ENCODE results near the gene GYS1.

Gene GYS1

GRCh38 chr19:48985711-48986110 lies 7.4 kb downstream of the GYS1 start:
- Mint-ChIP-seq H3K27me3 (no peaks in the 10 kb centered on the region), H3K4me1 (ENCODE audit: low read depth) (peaks cover 16% of the 10 kb centered on the region), H3K9me3 (ENCODE audit: low read depth) (no peaks in the 10 kb centered on the region), H3K36me3 (peaks cover 7% of the 10 kb centered on the region), H3K4me3 (no peak overlapping the region), H3K27ac (no peak overlapping the region)

- peaks cover 8% of the 10 kb centered on the region for H3K36me3 Mint-ChIP-seq
- no peaks in the 10 kb centered on the region for H3K27me3 Mint-ChIP-seq
- H3K9me3 Mint-ChIP-seq (ENCODE audit: low read depth): no peaks in the 10 kb centered on the region
- H3K27ac Mint-ChIP-seq: no peak overlapping the region
- H3K4me3 Mint-ChIP-seq: no peak overlapping the region
- peaks cover 8% of the 10 kb centered on the region for H3K4me1 Mint-ChIP-seq (ENCODE audit: low read depth)
Observed at GRCh38 chr19:48982280-48982679, 10.8 kb downstream of the GYS1 start.

GRCh38 chr19:48977061-48977460 lies 16.0 kb downstream of the GYS1 start:
- Mint-ChIP-seq H3K4me1 (ENCODE audit: low read depth) (peaks cover 5% of the 10 kb centered on the region), H3K27me3 (no peaks in the 10 kb centered on the region), H3K9me3 (ENCODE audit: low read depth) (no peaks in the 10 kb centered on the region), H3K4me3 (no peak overlapping the region), H3K27ac (no peak overlapping the region), H3K36me3 (peaks cover 4% of the 10 kb centered on the region)

GRCh38 chr19:48975947-48976847 lies 16.9 kb downstream of the GYS1 start:
- peaks cover 4% of the 10 kb centered on the region for H3K36me3 Mint-ChIP-seq
- no peaks in the 10 kb centered on the region for H3K9me3 Mint-ChIP-seq (ENCODE audit: low read depth)
- H3K27me3 Mint-ChIP-seq: no peaks in the 10 kb centered on the region
- no peak overlapping the region for H3K27ac Mint-ChIP-seq
- peaks cover 5% of the 10 kb centered on the region for H3K4me1 Mint-ChIP-seq (ENCODE audit: low read depth)
- H3K4me3 Mint-ChIP-seq: no peak overlapping the region

- H3K27ac Mint-ChIP-seq: no peak overlapping the region
- no peak overlapping the region for H3K4me3 Mint-ChIP-seq
- H3K36me3 Mint-ChIP-seq: peaks cover 3% of the 10 kb centered on the region
- no peaks in the 10 kb centered on the region for H3K9me3 Mint-ChIP-seq (ENCODE audit: low read depth)
- peaks cover 14% of the 10 kb centered on the region for H3K4me1 Mint-ChIP-seq (ENCODE audit: low read depth)
- no peaks in the 10 kb centered on the region for H3K27me3 Mint-ChIP-seq
Observed at GRCh38 chr19:48970923-48971395, 22.1 kb downstream of the GYS1 start.

- Mint-ChIP-seq H3K27ac (no peak overlapping the region), H3K4me3 (no peak overlapping the region), H3K4me1 (ENCODE audit: low read depth) (peaks cover 18% of the 10 kb centered on the region), H3K9me3 (ENCODE audit: low read depth) (no peaks in the 10 kb centered on the region), H3K36me3 (peaks cover 3% of the 10 kb centered on the region), H3K27me3 (no peaks in the 10 kb centered on the region)
Observed at GRCh38 chr19:48970139-48970766, 22.9 kb downstream of the GYS1 start.

GRCh38 chr19:48969276-48970138 lies 23.6 kb downstream of the GYS1 start:
- Mint-ChIP-seq H3K27ac (no peak overlapping the region), H3K9me3 (ENCODE audit: low read depth) (no peaks in the 10 kb centered on the region), H3K27me3 (no peaks in the 10 kb centered on the region), H3K36me3 (peaks cover 3% of the 10 kb centered on the region), H3K4me3 (no peak overlapping the region), H3K4me1 (ENCODE audit: low read depth) (peaks cover 24% of the 10 kb centered on the region)

- Mint-ChIP-seq H3K4me1 (ENCODE audit: low read depth) (peaks cover 31% of the 10 kb centered on the region), H3K9me3 (ENCODE audit: low read depth) (no peaks in the 10 kb centered on the region), H3K27me3 (no peaks in the 10 kb centered on the region), H3K4me3 (no peak overlapping the region), H3K27ac (no peak overlapping the region), H3K36me3 (peaks cover 3% of the 10 kb centered on the region)
Observed at GRCh38 chr19:48968813-48969218, 24.3 kb downstream of the GYS1 start.

GRCh38 chr19:48968179-48968661 lies 24.9 kb downstream of the GYS1 start:
- Mint-ChIP-seq H3K4me1 (ENCODE audit: low read depth) (peaks cover 37% of the 10 kb centered on the region), H3K27me3 (no peaks in the 10 kb centered on the region), H3K36me3 (peaks cover 3% of the 10 kb centered on the region), H3K27ac (peak overlapping the region; percentile 11), H3K9me3 (ENCODE audit: low read depth) (no peaks in the 10 kb centered on the region), H3K4me3 (peak overlapping the region; percentile 38)

GRCh38 chr19:48967346-48968178 lies 25.5 kb downstream of the GYS1 start:
- H3K27ac Mint-ChIP-seq: peak overlapping the region; percentile 99
- H3K4me1 Mint-ChIP-seq (ENCODE audit: low read depth): peaks cover 40% of the 10 kb centered on the region
- peaks cover 3% of the 10 kb centered on the region for H3K36me3 Mint-ChIP-seq
- H3K4me3 Mint-ChIP-seq: peak overlapping the region; percentile 99
- no peaks in the 10 kb centered on the region for H3K9me3 Mint-ChIP-seq (ENCODE audit: low read depth)
- H3K27me3 Mint-ChIP-seq: no peaks in the 10 kb centered on the region

GRCh38 chr19:48966541-48967345 lies 26.4 kb downstream of the GYS1 start:
- Mint-ChIP-seq H3K27ac (peak overlapping the region; percentile 99), H3K27me3 (no peaks in the 10 kb centered on the region), H3K9me3 (ENCODE audit: low read depth) (no peaks in the 10 kb centered on the region), H3K36me3 (peaks cover 3% of the 10 kb centered on the region), H3K4me1 (ENCODE audit: low read depth) (peaks cover 48% of the 10 kb centered on the region), H3K4me3 (peak overlapping the region; percentile 99)

GRCh38 chr19:48965806-48966540 lies 27.1 kb downstream of the GYS1 start:
- H3K27ac Mint-ChIP-seq: peak overlapping the region; percentile 99
- H3K9me3 Mint-ChIP-seq (ENCODE audit: low read depth): no peaks in the 10 kb centered on the region
- H3K36me3 Mint-ChIP-seq: peaks cover 3% of the 10 kb centered on the region
- peak overlapping the region; percentile 99 for H3K4me3 Mint-ChIP-seq
- peaks cover 51% of the 10 kb centered on the region for H3K4me1 Mint-ChIP-seq (ENCODE audit: low read depth)
- no peaks in the 10 kb centered on the region for H3K27me3 Mint-ChIP-seq

Data from activated naive CD8-positive, alpha-beta T cell (primary cell).